GM19240 (cell line): ENCODE measurements around the gene MRPL4.

ENCODE experiments used
- DNase-seq: peaks from one replicate; pipeline ENCODE4 v3.0.0; 2011; ENCODE audit warnings: low spot score; ENCODE audit not compliant: insufficient read length

MRPL4 gene

DNA sequence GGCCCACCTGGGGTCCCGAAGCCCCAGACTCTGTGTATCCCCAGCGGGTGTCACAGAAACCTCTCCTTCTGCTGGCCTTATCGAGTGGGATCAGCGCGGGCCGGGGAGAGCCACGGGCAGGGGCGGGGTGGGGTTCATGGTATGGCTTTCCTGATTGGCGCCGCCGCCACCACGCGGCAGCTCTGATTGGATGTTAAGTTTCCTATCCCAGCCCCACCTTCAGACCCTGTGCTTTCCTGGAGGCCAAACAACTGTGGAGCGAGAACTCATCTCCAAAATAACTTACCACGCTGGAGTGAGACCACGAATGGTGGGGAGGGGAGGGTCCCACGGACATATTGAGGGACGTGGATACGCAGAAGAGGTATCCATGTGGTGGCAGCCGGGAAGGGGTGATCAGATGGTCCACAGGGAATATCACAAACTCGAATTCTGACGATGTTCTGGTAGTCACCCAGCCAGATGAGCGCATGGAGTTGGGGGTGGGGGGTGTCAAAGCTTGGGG lies 36.7 kb downstream of the MRPL4 start:
- no peak for DNase-seq

DNA sequence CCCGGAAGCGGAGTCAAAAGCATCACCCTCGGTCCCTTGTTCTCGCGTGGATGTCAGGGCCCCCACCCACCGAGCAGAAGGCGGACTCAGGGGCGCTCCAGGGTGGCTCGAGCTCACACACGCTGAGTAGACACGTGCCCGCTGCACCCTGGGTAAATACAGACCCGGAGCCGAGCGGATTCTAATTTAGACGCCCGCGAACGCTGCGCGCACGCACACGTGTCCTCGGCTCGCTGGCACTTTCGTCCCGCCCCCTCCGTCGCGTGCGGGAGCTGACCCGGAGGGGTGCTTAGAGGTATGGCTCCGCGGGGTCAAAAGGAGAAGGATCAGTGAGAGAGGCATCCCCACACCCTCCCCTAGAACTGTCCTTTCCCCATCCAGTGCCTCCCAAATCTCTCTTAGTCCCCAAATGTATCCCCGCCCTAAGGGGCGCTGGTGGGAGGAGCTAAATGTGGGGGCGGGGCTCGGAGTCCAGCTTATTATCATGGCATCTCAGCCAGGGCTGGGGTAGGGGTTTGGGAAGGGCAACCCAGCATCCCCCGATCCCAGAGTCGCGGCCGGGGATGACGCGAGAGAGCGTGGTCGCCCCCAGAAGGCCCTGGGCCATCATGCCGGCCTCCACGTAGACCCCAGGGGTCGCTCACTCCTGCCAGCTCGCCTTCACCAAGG lies 37.3 kb downstream of the MRPL4 start:
- no peak for DNase-seq

DNA sequence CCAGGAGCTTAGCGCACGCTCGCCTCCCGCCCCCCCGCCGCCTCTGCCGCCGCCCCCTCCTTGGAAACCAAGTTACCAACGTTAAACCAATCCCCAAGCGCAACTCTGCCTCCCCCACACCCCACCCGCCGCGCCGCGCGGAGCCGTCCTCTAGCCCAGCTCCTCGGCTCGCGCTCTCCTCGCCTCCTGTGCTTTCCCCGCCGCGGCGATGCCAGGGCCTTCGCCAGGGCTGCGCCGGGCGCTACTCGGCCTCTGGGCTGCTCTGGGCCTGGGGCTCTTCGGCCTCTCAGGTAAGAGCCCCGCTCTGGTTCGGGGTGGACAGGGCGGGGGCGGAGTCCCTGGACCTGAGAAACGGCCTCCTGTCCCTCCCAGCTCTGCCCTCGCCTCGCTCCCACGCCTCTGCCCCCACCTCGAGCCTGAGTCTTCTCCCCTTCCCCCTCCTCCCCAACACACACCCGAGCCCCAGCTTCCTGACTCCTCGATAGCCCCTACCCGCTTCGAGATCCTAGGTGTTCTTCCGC lies 37.9 kb downstream of the MRPL4 start, which contains the start of gene ICAM5:
ICAM5 (plus strand) TSS at position 117 of the 521 bp plus-strand sequence; CDS start at position 209, 92 bp downstream.
- no peak for DNase-seq

DNA sequence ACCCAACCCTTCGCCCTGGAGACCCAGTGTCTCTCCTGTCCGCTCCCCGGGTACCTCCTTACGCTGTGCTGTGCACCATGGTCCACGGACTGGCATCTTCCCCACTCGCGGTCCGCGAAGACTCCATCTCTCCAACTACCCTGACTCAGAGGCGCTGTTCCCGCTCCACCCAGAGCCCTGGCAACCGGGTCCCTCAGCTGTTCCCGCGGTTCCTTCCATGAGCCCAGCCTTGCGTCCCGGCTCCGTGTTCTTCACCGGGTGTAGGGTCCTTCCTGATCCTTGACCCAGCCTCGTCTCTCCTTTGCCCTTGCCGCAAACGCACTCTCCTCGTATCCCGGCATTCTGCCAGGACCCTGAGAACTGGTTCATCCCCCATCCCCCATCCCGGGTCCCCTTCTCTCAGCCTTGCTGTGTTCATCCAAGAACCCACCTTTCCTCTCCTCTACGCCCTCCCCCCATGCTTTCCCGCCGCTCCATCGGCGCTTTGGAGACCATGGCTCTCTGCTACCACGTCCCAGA lies 38.4 kb downstream of the MRPL4 start:
- no peak for DNase-seq

DNA sequence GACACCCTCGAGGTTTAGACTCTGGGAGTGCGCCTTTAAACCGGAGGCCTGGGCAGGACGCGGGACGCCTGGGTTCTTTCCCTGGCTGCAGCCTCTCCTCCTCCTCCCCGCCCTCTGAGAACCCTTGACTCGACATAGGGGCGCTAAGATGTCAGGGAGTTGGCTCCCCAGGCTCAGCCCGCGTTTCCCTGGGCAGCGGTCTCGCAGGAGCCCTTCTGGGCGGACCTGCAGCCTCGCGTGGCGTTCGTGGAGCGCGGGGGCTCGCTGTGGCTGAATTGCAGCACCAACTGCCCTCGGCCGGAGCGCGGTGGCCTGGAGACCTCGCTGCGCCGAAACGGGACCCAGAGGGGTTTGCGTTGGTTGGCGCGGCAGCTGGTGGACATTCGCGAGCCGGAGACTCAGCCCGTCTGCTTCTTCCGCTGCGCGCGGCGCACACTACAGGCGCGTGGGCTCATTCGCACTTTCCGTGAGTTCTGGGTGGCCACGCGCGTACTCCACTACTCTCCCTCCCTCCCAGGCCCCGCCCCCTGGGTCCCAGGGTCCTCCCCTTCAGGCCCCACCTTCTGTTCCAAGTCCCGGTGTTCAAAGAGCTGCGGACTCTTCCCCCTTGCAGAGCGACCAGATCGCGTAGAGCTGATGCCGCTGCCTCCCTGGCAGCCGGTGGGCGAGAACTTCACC lies 39.0 kb downstream of the MRPL4 start:
- no peak for DNase-seq

DNA sequence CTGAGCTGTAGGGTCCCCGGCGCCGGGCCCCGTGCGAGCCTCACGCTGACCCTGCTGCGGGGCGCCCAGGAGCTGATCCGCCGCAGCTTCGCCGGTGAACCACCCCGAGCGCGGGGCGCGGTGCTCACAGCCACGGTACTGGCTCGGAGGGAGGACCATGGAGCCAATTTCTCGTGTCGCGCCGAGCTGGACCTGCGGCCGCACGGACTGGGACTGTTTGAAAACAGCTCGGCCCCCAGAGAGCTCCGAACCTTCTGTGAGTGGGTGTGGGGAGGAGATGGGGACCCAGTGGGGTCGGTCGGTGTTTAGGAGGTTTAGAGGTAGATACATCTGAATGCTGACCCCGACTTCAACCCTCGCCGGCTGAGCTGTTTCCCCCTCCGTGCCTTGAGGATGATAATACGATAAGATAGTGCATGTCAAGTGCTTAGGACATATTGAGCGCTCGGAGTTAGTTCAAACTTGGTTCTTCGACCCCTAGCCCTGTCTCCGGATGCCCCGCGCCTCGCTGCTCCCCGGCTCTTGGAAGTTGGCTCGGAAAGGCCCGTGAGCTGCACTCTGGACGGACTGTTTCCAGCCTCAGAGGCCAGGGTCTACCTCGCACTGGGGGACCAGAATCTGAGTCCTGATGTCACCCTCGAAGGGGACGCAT lies 39.7 kb downstream of the MRPL4 start:
- DNase-seq = no peak

DNA sequence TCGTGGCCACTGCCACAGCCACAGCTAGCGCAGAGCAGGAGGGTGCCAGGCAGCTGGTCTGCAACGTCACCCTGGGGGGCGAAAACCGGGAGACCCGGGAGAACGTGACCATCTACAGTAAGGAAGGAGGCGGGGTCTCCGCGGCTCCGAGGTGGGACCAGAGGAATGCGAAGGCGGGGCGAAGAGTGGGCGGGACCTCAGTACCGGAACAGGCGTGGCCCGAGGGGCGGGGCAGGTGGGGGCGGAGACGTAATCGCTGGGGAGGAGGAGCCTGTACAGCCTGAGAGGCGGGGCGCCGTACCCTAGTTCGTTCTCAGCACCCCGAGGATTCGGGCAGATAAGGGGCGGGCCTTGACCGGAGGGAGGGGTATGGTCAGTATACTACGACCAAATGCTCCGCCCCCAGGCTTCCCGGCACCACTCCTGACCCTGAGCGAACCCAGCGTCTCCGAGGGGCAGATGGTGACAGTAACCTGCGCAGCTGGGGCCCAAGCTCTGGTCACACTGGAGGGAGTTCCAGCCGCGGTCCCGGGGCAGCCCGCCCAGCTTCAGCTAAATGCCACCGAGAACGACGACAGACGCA lies 40.3 kb downstream of the MRPL4 start:
- DNase-seq = peak; percentile 62

DNA sequence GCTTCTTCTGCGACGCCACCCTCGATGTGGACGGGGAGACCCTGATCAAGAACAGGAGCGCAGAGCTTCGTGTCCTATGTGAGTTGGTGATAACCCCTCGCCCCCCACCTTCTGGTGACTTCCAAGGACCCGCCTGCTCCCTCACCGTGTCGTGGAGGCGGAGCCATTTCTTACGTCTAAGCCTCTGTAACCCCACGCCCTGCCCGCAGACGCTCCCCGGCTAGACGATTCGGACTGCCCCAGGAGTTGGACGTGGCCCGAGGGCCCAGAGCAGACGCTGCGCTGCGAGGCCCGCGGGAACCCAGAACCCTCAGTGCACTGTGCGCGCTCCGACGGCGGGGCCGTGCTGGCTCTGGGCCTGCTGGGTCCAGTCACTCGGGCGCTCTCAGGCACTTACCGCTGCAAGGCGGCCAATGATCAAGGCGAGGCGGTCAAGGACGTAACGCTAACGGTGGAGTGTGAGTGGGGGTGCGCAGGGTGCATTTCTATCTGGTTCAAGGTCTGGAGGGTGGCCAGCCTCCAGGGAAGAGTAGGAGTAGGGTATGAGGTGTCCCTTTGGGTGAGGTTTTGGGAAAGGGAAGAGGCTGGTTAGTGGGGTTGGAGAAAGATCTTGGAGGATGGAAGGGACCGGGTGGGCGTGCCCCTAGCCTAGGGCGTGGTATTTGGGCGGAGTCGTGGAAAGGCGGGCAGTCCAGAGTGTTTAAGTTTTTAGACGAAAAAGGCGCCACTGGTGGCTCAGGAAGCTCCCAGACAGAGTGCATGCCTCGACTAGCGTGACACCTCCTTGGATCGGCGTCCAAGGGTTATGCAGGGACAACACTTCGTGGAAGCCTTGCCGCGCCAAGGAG lies 41.0 kb downstream of the MRPL4 start:
- no peak for DNase-seq

DNA sequence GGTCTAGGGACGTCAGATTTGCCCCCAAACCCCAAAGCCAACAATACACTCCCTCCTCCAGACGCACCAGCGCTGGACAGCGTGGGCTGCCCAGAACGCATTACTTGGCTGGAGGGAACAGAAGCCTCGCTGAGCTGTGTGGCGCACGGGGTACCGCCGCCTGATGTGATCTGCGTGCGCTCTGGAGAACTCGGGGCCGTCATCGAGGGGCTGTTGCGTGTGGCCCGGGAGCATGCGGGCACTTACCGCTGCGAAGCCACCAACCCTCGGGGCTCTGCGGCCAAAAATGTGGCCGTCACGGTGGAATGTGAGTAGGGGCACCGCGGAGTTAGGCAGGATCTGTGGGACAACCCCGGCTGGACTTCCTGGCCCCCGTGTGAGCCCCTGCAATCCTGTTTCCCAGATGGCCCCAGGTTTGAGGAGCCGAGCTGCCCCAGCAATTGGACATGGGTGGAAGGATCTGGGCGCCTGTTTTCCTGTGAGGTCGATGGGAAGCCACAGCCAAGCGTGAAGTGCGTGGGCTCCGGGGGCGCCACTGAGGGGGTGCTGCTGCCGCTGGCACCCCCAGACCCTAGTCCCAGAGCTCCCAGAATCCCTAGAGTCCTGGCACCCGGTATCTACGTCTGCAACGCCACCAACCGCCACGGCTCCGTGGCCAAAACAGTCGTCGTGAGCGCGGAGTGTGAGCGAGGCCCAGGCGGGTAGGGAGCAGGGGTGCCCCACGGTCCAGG lies 41.8 kb downstream of the MRPL4 start:
- DNase-seq = no peak

DNA sequence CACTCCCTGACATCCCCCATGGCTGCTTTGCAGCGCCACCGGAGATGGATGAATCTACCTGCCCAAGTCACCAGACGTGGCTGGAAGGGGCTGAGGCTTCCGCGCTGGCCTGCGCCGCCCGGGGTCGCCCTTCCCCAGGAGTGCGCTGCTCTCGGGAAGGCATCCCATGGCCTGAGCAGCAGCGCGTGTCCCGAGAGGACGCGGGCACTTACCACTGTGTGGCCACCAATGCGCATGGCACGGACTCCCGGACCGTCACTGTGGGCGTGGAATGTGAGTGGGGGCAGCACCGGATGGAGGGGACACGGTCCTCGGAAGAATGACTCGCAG lies 42.3 kb downstream of the MRPL4 start:
- no peak for DNase-seq

DNA sequence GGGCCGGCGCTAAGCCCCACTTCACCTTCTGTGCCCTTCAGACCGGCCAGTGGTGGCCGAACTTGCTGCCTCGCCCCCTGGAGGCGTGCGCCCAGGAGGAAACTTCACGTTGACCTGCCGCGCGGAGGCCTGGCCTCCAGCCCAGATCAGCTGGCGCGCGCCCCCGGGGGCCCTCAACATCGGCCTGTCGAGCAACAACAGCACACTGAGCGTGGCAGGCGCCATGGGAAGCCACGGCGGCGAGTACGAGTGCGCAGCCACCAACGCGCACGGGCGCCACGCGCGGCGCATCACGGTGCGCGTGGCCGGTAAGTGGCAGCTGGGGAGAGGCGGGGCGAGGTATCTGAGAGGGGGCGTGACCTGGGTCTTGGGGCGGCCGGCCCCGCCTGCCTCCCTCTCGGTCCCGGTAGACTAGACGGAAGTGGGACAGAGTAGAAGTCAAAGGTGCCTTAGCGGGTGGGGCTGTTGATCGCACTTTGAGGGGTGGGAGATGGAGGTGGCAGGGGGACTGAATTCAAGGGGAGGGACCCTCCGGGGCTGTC lies 43.4 kb downstream of the MRPL4 start:
- DNase-seq = peak; percentile 80

DNA sequence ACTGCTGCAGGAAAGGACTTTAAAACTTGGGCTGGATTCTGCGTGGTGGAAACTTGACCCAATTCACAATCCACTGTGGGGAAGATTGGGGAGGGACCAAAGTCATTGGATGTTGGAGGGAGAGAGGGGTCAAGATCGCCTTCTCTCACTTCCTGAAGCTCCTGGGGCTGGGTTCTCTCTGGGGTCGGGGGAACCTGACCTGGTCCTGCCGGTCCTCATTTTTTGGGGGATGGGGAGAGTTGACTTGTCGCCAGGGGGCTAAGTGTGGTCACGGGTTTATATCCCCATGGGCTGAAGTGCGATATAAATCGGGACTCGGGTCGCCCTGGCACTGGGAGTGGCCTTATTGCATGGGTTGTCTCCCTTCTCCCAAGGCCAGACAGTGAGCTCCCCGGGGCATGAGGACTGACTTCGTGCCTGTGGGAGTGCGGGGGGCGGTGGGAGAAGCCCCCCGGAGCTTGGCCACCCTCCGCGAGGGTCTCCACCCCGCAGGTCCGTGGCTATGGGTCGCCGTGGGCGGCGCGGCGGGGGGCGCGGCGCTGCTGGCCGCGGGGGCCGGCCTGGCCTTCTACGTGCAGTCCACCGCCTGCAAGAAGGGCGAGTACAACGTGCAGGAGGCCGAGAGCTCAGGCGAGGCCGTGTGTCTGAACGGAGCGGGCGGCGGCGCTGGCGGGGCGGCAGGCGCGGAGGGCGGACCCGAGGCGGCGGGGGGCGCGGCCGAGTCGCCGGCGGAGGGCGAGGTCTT lies 44.0 kb downstream of the MRPL4 start:
- DNase-seq = no peak

DNA sequence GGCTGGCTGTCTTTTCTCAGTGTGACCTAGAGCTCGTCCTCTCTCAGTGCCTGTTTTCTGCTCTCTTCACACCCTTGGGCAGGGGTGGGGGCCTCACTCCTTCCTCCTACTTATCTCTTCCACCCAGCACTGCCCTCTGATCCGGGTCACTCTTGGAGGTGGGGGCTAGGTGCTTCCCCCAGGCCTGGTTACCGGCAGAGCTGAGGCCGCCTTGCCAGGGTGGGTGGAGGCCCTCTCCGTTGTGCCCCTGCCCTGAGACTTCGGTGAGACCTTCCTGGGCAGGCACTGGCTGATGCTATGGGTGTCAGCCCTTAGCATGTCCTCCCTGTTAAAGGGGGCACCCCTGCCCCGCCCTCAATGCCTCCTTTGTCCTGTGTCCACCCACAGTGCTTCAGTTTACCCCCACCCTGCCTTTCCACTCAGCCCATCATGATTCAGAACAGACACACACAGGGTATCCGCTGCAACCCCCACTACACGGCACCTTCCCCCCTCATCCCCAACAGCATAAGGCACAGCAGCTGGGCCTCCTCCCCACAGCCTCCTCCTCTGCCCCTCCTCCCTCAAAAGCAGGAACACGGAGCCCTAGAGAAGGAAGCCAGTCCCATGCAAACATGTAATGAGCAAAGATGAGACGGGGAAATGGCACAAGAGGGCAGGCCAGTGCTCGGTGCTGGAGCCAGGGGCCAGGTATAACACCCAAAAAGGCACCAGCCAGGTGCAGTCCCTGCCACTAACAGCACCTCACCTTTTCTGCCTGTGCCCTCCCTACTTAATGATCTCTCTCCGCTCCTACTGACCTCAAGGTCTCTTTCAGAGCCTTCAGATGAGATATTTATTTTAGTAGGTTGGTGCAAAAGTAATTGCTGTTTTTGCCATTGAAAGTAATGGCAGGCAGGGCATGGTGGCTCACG lies 47.8 kb downstream of the MRPL4 start:
- no peak for DNase-seq

DNA sequence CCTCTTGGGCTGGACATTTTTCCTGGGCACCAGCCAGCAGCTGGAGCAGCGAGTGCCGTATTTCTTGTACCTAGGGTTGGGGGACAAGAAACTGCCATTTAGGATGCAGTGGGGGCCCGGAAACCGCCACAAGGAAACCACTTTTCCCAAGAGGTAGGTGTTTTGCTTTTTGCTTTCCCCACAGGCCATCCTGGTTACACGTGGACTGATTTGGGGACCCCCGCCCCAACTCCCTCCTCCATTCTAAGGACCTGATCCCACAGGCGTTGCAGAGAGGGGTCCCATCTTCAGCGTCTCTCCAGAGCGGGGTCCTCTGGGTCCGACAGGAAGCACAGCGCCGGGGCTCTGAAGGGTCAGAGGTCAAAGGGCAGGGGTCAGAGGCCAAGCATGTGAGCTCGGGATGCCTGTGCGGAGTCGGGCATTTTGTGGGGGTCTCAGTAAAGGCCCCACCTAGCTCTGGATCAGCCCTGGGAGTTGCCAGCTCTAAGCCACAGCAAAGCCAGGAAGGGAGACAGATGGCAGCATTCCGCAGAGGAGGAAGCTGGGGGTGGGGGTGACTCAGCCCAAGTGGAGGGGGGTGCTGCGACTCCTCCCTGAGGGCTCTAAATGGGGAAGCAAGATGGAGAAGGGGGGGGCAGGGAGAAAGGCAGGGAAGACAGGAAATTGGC lies 53.3 kb downstream of the MRPL4 start:
- no peak for DNase-seq

DNA sequence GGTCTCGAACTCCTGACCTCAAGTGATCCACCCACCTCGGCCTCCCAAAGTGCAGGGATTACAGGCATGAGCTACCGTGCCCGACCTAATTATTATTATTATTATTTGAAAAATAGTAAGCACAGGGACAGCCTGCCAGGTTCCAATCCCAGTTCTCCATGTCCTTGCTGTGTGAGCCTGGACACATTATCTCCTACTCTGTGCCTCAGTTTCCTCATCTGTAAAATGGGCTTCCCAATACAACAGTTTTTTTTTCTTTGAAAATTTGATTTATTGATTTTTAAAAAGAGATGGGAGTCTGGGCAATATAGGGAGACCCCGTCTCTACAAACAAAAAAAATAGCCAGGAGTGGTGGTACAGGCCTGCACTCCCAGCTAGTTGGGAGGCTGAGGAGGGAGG lies 54.3 kb downstream of the MRPL4 start:
- no peak for DNase-seq

DNA sequence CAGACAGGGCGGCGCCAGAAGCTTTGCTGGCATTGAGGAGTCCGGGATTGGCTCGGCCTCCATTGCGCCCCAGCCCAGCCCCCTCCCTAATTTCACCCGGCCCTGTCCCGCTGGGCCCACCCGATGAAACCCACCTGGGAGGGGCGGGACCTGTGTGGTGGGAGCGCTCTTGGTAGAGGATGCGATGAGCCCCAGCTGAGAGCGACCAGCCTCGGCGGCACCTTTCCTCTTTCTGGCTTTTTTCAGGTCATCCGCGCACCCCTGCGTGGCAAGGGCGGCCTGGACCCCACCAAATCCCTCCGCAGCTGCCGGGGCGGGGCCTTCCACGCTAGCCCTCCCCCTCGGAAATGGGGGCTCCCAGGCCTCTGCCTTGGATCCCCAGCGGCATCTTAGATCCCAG lies 57.4 kb downstream of the MRPL4 start, which contains the start of gene ZGLP1:
ZGLP1 (minus strand) TSS at position 393 of the 400 bp plus-strand sequence.
- no peak for DNase-seq
